Breast epithelium (tissue), 4 donors: ENCODE data around the gene THSD4. TPM values are rescaled to one million over a fixed set of nuclear protein-coding genes. Genes with fewer than 3 reads are reported as not detected.

Experiments
- DNase-seq, 2 donors: peaks; one replicate each; pipeline ENCODE4 v3.0.0-alpha.2; 2019; ENCODE audit warnings: low spot score in 2 of 2
- H3K27ac ChIP-seq, 2 donors: fragments of 200-600 bp; sonication (generic) in 1 of 2; one replicate each; pipeline ENCODE4 v1.5.1; 2016 to 2019; ENCODE audit warnings: mild to moderate bottlenecking in 1 of 2
- H3K27me3 ChIP-seq, 2 donors: fragments of 200-600 bp; sonication (generic) in 1 of 2; one replicate each; pipeline versions ENCODE4 v1.5.1 to v1.6.0; 2017 to 2019; ENCODE audit warnings: control low read depth in 1 of 2, mild to moderate bottlenecking in 1 of 2
- H3K36me3 ChIP-seq: fragments of 200-600 bp; one replicate; pipeline ENCODE4 v1.5.1; 2019
- H3K4me1 ChIP-seq, 2 donors: fragments of 200-600 bp; sonication (generic); one replicate each; pipeline ENCODE4 v1.5.1; 2016 to 2019; ENCODE audit warnings: control low read depth in 1 of 2
- H3K4me3 ChIP-seq, 3 donors: fragments of 200-600 bp; sonication (generic); 1 replicate in 2 of 3; 2 replicates in 1 of 3; pipeline ENCODE4 v1.5.1; 2016 to 2019; ENCODE audit warnings: mild to moderate bottlenecking in 3 of 3, moderate library complexity in 2 of 3
- H3K9me3 ChIP-seq, 2 donors: fragments of 200-600 bp; sonication (generic) in 1 of 2; one replicate each; pipeline ENCODE4 v1.5.1; 2016 to 2019; ENCODE audit warnings: control low read depth in 1 of 2
- CTCF ChIP-seq, 3 donors: fragments of 450-650 bp; IDR thresholded peaks; one replicate each; pipeline ENCODE4 v1.5.1; 2016 to 2017; ENCODE audit warnings: antibody characterized with exemption in 3 of 3, mild to moderate bottlenecking in 3 of 3, moderate library complexity in 3 of 3
- POLR2A ChIP-seq: fragments of 450-650 bp; IDR thresholded peaks from one replicate; pipeline ENCODE4 v1.6.1; 2016; ENCODE audit warnings: antibody characterized with exemption, mild to moderate bottlenecking, moderate library complexity
- POLR2AphosphoS5 ChIP-seq, 3 donors: sonication (generic); formaldehyde crosslinking; IDR thresholded peaks; one replicate each; pipeline ENCODE4 v1.6.1; 2017; ENCODE audit warnings: antibody characterized with exemption in 3 of 3
- intact Hi-C: fragments of 100-400 bp; cut with DNase I; formaldehyde crosslinking; loops from one replicate; pipeline ENCODE4 v1.15.1; 2023; ENCODE audit warnings: low total_unique reads
- total RNA-seq, 3 donors: library from RNA; depleted of rRNA; stranded (reverse); fragments of >200 nt; gene quantifications; one replicate each; pipeline ENCODE4 v1.1.0, GENCODE V29; 2016

THSD4 gene
- total RNA-seq, 3 donors from 2014 or later, result 0.64 to 58.7 (median 41.3) TPM

GRCh38 chr15:71501344-71502076, 386.2 kb downstream of the THSD4 start:
- no peak overlapping the region for H3K4me3 ChIP-seq
- no peaks in the 10 kb centered on the region for H3K27me3 ChIP-seq
- intact Hi-C loops, result no loop called here
- H3K36me3 ChIP-seq, result no peaks in the 10 kb centered on the region
- TF ChIP-seq POLR2AphosphoS5 (IDR thresholded peaks at IDR 0.05), result no peak
- no peak for TF ChIP-seq CTCF (IDR thresholded peaks at IDR 0.05)
- no peak for TF ChIP-seq POLR2A
- no peaks in the 10 kb centered on the region for H3K4me1 ChIP-seq
- peak overlapping the region; percentile 45 to 50 for H3K27ac ChIP-seq
- DNase-seq, result peak in 1 of 2 donors; percentile 35
- H3K9me3 ChIP-seq, result no peaks in the 10 kb centered on the region

DNA sequence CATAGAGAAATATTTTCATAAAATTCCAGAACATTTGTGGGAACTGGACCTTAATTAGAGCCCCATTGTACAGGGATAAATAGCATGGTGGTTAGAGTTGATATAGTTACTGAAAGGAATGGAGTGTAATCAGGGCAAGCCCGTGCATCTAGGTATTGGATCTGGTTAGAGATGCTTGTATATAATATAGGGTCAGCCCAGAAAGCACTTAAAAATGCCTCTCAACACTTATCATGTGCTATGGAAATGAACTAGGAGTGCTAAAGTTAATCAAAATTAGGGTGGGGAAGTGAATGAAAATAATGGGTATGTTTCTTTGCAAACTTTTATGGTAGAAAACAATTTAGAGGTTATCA, 386.8 kb downstream of the THSD4 start:
- Histone ChIP-seq H3K27ac (peak overlapping the region in 1 of 2 donors; percentile 50), H3K4me1 (no peaks in the 10 kb centered on the region), H3K4me3 (no peak overlapping the region), H3K27me3 (no peaks in the 10 kb centered on the region), H3K36me3 (no peaks in the 10 kb centered on the region), H3K9me3 (no peaks in the 10 kb centered on the region)
- no peak for TF ChIP-seq POLR2A
- TF ChIP-seq POLR2AphosphoS5 (IDR thresholded peaks at IDR 0.05), result no peak
- TF ChIP-seq CTCF (IDR thresholded peaks at IDR 0.05), result no peak
- intact Hi-C loops, result no loop called here
- DNase-seq, result no peak

DNA sequence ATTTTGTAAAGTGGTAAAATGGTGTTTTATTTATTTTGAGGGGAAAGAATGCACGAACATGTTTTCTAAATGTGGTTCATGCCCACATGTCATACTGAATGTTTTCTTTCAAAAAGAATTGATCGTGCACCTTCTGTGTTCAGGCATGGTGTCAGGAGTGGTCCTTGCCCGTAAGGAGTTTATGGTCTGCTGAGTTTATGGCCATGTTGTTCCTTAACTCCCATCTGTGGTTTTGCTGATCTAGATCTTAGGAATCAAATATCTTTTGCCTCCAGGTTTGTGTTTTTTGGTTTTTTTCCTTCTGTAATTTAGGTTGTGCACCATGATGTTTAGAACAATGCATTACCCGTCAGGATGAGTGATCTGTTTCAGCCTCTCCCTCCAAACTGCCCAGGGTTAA, 390.7 kb downstream of the THSD4 start:
- DNase-seq, result no peak
- no peaks in the 10 kb centered on the region for H3K4me1 ChIP-seq
- no peaks in the 10 kb centered on the region for H3K27me3 ChIP-seq

GRCh38 chr15:71506946-71507345, 391.7 kb downstream of the THSD4 start:
- no peak for TF ChIP-seq POLR2AphosphoS5 (IDR thresholded peaks at IDR 0.05)
- TF ChIP-seq POLR2A, result no peak
- TF ChIP-seq CTCF (IDR thresholded peaks at IDR 0.05), result no peak
- DNase-seq, result no peak
- no peaks in the 10 kb centered on the region for H3K36me3 ChIP-seq
- intact Hi-C loops, result no loop called here
- H3K4me1 ChIP-seq, result no peaks in the 10 kb centered on the region
- peak overlapping the region; percentile 69 to 78 for H3K27ac ChIP-seq
- H3K9me3 ChIP-seq, result no peaks in the 10 kb centered on the region
- H3K4me3 ChIP-seq, result no peak overlapping the region
- no peaks in the 10 kb centered on the region for H3K27me3 ChIP-seq

More for the DNA sequence above, 390.7 kb downstream of the THSD4 start:
- H3K27ac ChIP-seq, result peak overlapping the region in 1 of 2 donors; percentile 78
- H3K9me3 ChIP-seq, result no peaks in the 10 kb centered on the region
- TF ChIP-seq CTCF (IDR thresholded peaks at IDR 0.05) (no peak), POLR2AphosphoS5 (IDR thresholded peaks at IDR 0.05) (no peak), POLR2A (no peak)
- intact Hi-C loops, result no loop called here
- no peaks in the 10 kb centered on the region for H3K36me3 ChIP-seq
- no peak overlapping the region for H3K4me3 ChIP-seq

GRCh38 chr15:71508081-71508682, 392.9 kb downstream of the THSD4 start:
- TF ChIP-seq CTCF (IDR thresholded peaks at IDR 0.05), result no peak
- TF ChIP-seq POLR2AphosphoS5 (IDR thresholded peaks at IDR 0.05), result no peak
- no peak for TF ChIP-seq POLR2A
- no peaks in the 10 kb centered on the region for H3K4me1 ChIP-seq
- intact Hi-C loops, result no loop called here
- H3K36me3 ChIP-seq, result no peaks in the 10 kb centered on the region
- H3K27ac ChIP-seq, result peak overlapping the region; percentile 69 to 78
- no peaks in the 10 kb centered on the region for H3K9me3 ChIP-seq
- no peaks in the 10 kb centered on the region for H3K27me3 ChIP-seq
- no peak overlapping the region for H3K4me3 ChIP-seq
- DNase-seq, result peak in 1 of 2 donors; percentile 35
